ENCODE measurements around the gene MAPK12.

DNA sequence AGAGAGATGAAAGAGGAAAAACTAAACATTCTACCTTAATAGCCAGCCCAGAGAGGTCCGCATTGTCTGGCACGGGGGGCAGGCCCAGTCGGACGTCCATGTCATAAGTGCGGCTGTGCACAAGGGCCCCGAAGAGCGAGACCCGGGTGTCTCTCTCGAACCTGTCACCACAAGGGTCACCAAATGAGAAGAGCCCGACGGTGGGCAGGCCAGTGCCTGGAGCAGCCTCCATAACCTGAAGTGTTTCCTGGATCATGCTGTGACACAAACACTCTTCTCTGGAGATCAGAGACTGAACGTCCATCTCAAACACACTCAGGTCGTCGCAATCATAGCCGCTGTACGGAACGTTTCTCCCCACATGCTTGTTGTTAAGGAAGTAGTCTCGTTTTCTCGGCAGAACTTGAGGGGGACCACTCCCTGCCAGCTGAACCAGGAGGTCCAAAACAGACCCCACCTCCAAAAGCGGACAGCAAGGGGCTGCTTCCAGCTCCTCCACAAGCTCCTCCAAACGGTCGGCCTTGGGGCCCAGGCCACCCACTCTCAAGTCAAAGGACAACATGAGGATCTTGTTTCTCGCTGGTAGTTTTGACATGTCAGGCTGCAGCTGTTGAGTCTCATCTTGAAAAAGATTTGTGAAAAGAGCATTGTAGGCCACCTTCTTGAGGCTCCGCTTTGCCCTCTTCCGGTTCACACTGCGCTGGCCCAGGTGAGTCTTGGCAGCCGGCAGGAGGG is 17.6 kb downstream of the MAPK12 start:
- TF ChIP-seq, protein P1, sequence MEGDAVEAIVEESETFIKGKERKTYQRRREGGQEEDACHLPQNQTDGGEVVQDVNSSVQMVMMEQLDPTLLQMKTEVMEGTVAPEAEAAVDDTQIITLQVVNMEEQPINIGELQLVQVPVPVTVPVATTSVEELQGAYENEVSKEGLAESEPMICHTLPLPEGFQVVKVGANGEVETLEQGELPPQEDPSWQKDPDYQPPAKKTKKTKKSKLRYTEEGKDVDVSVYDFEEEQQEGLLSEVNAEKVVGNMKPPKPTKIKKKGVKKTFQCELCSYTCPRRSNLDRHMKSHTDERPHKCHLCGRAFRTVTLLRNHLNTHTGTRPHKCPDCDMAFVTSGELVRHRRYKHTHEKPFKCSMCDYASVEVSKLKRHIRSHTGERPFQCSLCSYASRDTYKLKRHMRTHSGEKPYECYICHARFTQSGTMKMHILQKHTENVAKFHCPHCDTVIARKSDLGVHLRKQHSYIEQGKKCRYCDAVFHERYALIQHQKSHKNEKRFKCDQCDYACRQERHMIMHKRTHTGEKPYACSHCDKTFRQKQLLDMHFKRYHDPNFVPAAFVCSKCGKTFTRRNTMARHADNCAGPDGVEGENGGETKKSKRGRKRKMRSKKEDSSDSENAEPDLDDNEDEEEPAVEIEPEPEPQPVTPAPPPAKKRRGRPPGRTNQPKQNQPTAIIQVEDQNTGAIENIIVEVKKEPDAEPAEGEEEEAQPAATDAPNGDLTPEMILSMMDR (conservative IDR thresholded peaks at IDR 0.05 in 1 of 2, IDR thresholded peaks at IDR 0.05 in 1 of 2; ENCODE audit: extremely low read depth in 1 of 2, insufficient read depth in 1 of 2, low read depth in 1 of 2, low read length in 2 of 2), result no peak
- no peak for TF ChIP-seq EZH2 (IDR thresholded peaks at IDR 0.05; ENCODE audit: borderline replicate concordance, low read length)
